Ascending aorta (tissue), 2 donors: Measurements from ENCODE around the gene PVALEF. TPM values are rescaled to one million over a fixed set of nuclear protein-coding genes. Genes with fewer than 3 reads are reported as not detected.

Experiments used
- DNase-seq, 2 donors: peaks; one replicate each; pipeline ENCODE4 v3.0.0-alpha.2; 2019; ENCODE audit warnings: low spot score in 2 of 2
- H3K27ac ChIP-seq, 2 donors: fragments of 200-600 bp; sonication (generic); one replicate each; pipeline ENCODE4 v1.5.1; 2016 to 2017; ENCODE audit warnings: mild to moderate bottlenecking in 1 of 2
- H3K27me3 ChIP-seq: fragments of 200-600 bp; sonication (generic); one replicate; pipeline ENCODE4 v1.5.1; 2017
- H3K36me3 ChIP-seq, 2 donors: fragments of 200-600 bp; sonication (generic); one replicate each; pipeline ENCODE4 v1.5.1; 2016
- H3K4me1 ChIP-seq, 2 donors: fragments of 200-600 bp; sonication (generic); one replicate each; pipeline ENCODE4 v1.5.1; 2016 to 2017; ENCODE audit warnings: mild to moderate bottlenecking in 1 of 2
- H3K4me3 ChIP-seq, 2 donors: fragments of 200-600 bp; sonication (generic); one replicate each; pipeline ENCODE4 v1.5.1; 2016 to 2017; ENCODE audit warnings: mild to moderate bottlenecking in 1 of 2
- H3K9me3 ChIP-seq, 2 donors: fragments of 200-600 bp; sonication (generic); one replicate each; pipeline ENCODE4 v1.5.1; 2016
- CTCF ChIP-seq, 3 experiments: fragments of 200-600 bp in 2 of 3; fragments of 450-650 bp in 1 of 3; sonication (generic) in 2 of 3; IDR thresholded peaks; one replicate each; pipeline ENCODE4 v1.5.1; 2016 to 2019; ENCODE audit warnings: antibody characterized with exemption in 3 of 3, mild to moderate bottlenecking in 1 of 3, moderate library complexity in 1 of 3
- intact Hi-C: fragments of 100-400 bp; cut with DNase I; formaldehyde crosslinking; loops from one replicate; pipeline ENCODE4 v1.15.1; 2023
- total RNA-seq: library from RNA; depleted of rRNA; stranded (reverse); fragments of >200 nt; gene quantifications from one replicate; pipeline ENCODE4 v1.1.0, GENCODE V29; 2016

The PVALEF gene
- total RNA-seq: not detected

- TF ChIP-seq CTCF (IDR thresholded peaks at IDR 0.05): no peak
- H3K27me3 ChIP-seq: no peaks in the 10 kb centered on the region
- H3K4me3 ChIP-seq: peak within 1 kb of the TSS; percentile 25 to 67
- H3K27ac ChIP-seq: peak within 1 kb of the TSS; percentile 5 to 33
- no peak for DNase-seq
- intact Hi-C loops: no loop called here
- no peaks in the 10 kb centered on the region for H3K9me3 ChIP-seq
- peaks cover 3% of the 10 kb centered on the region in 2 donors for H3K4me1 ChIP-seq
- no peaks in the 10 kb centered on the region for H3K36me3 ChIP-seq
Measured at GRCh38 chr17:81165246-81166032, at the start of gene PVALEF. Gene PVALEF, plus strand, starts transcription at chr17:81165507. Its CDS starts 15,720 bp downstream, at chr17:81181227.

- Histone ChIP-seq H3K9me3 (no peaks in the 10 kb centered on the region), H3K4me3 (no peak overlapping the region), H3K27ac (no peak overlapping the region), H3K27me3 (no peaks in the 10 kb centered on the region), H3K36me3 (no peaks in the 10 kb centered on the region), H3K4me1 (no peaks in the 10 kb centered on the region)
- intact Hi-C loops: no loop called here
- no peak for DNase-seq
- TF ChIP-seq CTCF (IDR thresholded peaks at IDR 0.05): no peak
Measured at GRCh38 chr17:81115749-81116464, 49.4 kb upstream of the PVALEF start.

DNA sequence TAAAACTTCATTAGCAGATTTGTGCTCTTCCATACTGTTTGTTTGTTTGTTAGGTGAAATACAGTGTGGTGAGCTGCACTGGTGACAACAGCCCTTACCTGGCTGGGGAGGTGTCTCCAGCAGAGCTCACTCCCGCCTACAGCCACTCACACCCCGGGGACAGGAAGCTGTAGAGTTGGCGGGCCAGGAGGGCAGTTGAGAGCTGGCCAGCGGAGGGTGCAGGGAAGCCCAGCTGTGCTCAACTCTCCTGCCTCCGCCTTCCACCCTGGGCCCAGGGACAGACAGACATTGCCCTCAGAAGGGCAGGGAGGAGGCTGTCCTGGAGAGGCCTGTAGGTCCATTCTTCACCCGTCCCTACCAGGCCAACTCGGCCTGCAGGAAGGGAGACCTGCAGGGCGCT lies 48.6 kb upstream of the PVALEF start:
- TF ChIP-seq CTCF (IDR thresholded peaks at IDR 0.05): no peak
- Histone ChIP-seq H3K4me3 (no peak overlapping the region), H3K4me1 (no peaks in the 10 kb centered on the region), H3K27ac (no peak overlapping the region), H3K36me3 (no peaks in the 10 kb centered on the region), H3K9me3 (no peaks in the 10 kb centered on the region), H3K27me3 (no peaks in the 10 kb centered on the region)
- no peak for DNase-seq
- intact Hi-C loops: no loop called here

DNA sequence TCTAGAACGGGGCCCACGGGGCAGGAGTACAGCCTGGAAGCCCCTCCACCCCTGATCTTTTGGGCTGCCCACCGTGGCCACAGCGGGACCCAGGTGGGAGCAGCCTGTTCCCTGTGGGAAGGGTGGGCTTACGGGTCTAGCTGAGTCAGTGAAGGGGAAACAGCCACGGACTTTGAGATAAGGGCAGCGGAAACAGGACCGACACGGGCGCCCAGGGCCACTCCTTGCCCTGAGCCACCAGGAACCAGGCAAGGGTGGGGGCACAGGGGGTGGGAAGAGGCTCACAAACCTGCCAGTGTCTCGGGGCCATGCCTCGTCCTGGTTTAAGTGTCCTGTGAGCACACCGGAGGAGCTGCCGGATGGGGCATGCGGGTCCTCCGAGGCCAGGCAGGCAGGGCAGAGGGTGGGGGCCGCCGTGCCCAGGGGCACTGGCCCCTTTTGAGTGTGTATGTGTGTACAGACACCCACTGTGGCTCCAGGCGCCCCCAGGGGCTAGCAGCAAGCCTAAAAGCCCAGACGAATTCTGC lies 47.6 kb upstream of the PVALEF start:
- Histone ChIP-seq H3K4me1 (no peaks in the 10 kb centered on the region), H3K27me3 (no peaks in the 10 kb centered on the region), H3K9me3 (no peaks in the 10 kb centered on the region), H3K36me3 (no peaks in the 10 kb centered on the region), H3K4me3 (no peak overlapping the region), H3K27ac (no peak overlapping the region)
- DNase-seq: no peak
- no peak for TF ChIP-seq CTCF (IDR thresholded peaks at IDR 0.05)
- intact Hi-C loops: no loop called here

- H3K36me3 ChIP-seq: no peaks in the 10 kb centered on the region
- no peak for DNase-seq
- no peak for TF ChIP-seq CTCF (IDR thresholded peaks at IDR 0.05)
- H3K9me3 ChIP-seq: no peaks in the 10 kb centered on the region
- H3K4me3 ChIP-seq: no peak overlapping the region
- H3K27me3 ChIP-seq: no peaks in the 10 kb centered on the region
- intact Hi-C loops: no loop called here
- no peaks in the 10 kb centered on the region for H3K4me1 ChIP-seq
- no peak overlapping the region for H3K27ac ChIP-seq
Measured at GRCh38 chr17:81118308-81119221, 46.7 kb upstream of the PVALEF start.
